GM12872 (cell line): Measurements from ENCODE around the gene PRSS36.

Experiments used
- TF ChIP-seq, protein P1 (sequence below): IDR thresholded peaks from 3 replicates; pipeline ENCODE4 v1.5.1; 2011; ENCODE audit warnings: low read depth, mild to moderate bottlenecking, low read length, moderate library complexity; ENCODE audit not compliant: insufficient read depth

Gene PRSS36

DNA sequence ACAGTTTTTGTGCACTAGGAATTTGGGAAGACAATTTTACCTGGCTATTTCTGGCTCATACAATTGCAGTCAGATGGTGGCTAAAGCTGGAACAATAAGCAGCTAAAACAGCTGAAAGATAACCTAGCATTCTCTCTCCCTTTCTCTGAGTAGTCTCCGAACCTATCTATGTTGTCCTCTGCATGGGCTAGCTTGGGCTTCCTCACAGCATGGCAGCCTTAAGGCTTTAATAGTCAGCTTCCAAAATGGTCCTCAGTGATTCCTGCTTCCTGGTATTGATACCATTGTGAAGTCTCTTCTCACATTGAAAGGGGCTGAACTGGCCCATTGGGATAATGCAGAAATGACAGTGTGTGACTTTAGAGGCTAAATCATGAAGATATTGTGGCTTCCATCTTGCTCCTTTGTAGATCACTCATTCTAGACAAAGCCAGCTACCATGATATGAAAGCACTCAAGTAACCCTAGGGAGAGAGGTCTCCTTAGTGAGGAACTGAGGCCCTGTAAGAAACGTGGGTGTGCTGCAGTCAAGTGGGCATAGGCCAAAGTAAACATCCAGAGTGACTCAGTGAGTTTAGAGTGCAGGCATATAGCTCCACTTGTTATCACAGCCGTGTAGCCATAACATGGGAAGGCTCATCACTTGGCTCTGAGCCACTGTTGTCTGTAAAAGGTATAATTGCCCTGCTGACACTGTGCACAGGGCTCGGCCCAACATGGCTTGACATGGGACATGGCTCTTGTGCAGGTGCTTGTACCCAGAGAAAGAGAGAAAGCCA is 49.8 kb downstream of the PRSS36 start:
- TF ChIP-seq, protein P1, sequence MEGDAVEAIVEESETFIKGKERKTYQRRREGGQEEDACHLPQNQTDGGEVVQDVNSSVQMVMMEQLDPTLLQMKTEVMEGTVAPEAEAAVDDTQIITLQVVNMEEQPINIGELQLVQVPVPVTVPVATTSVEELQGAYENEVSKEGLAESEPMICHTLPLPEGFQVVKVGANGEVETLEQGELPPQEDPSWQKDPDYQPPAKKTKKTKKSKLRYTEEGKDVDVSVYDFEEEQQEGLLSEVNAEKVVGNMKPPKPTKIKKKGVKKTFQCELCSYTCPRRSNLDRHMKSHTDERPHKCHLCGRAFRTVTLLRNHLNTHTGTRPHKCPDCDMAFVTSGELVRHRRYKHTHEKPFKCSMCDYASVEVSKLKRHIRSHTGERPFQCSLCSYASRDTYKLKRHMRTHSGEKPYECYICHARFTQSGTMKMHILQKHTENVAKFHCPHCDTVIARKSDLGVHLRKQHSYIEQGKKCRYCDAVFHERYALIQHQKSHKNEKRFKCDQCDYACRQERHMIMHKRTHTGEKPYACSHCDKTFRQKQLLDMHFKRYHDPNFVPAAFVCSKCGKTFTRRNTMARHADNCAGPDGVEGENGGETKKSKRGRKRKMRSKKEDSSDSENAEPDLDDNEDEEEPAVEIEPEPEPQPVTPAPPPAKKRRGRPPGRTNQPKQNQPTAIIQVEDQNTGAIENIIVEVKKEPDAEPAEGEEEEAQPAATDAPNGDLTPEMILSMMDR: no peak

DNA sequence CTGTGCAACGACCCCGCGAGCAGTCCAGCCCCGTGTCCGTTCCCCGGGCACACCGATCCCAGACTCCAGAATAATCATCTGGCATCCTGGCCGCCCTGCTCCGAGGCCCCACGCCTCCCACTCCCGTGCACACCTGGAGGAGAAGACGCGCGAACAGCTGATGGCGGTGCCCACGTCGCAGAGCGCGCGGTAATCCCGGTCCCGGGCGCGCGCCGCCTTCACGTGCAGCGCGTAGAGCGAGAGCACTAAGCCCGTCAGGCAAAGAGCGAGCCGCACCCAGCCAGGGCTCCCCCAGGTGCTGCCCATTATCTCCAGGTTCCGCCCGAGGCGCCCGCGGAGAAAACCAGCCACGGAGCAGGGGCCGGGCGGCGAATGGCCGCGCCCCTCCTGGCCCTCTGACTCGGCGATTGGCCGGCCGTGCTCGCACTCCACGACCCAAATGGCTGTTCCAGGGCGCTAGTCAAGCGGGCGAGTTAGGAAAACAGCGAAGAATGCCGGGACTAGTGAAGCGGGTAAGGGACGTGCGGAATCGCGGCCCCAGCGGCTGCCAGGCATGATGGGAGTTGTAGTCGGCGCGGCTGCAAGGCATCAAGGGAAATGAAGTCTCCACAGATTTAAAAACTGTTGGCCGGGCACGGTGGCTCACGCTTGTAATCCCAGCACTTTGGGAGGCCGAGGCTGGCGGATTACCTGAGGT is 55.3 kb downstream of the PRSS36 start, which contains the start of gene VKORC1:
VKORC1 (minus strand) TSS at position 374 of the 697 bp plus-strand sequence; CDS start at position 306, 68 bp downstream.
- TF ChIP-seq, protein P1: no peak

DNA sequence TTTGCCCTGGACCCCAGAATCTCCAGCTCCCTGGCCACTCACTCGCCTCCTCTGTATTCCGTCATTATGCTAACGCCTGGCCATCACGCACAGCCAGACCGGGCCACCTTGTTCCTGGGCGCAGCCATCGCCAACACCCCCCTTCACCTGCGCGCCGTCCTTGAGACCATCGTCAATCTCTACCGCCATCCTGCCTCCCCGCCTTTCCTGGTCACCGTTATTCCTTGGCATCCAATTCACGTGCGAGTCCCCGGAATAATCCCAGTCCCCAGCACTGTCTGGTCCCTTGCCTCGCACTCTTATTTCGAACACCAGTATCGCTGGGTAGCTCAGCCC is 55.8 kb downstream of the PRSS36 start:
- TF ChIP-seq, protein P1: no peak

DNA sequence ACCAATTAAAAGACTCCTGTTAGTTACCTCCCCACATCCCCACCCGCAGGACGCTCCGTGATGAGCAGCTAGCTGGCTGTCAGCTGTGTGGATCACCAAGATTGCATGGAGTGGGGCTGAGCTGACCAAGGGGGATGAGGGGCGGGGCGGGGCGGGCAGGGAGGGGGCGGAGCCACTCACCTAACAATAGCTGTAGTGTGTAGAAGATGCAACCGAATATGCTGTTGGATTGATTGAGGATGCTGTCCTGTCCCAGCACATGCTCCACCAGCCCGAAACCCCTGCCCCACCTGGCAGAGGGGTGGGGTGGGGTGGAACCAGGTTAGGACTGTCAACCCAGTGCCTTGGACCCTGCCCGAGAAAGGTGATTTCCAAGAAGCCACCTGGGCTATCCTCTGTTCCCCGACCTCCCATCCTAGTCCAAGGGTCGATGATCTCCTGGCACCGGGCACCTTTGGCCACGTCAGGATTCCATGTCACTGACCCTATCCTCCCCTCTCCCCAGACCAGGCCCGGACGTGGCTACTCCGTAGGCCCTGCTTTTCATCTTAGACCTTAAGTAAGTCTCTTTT is 56.6 kb downstream of the PRSS36 start:
- TF ChIP-seq, protein P1: no peak

DNA sequence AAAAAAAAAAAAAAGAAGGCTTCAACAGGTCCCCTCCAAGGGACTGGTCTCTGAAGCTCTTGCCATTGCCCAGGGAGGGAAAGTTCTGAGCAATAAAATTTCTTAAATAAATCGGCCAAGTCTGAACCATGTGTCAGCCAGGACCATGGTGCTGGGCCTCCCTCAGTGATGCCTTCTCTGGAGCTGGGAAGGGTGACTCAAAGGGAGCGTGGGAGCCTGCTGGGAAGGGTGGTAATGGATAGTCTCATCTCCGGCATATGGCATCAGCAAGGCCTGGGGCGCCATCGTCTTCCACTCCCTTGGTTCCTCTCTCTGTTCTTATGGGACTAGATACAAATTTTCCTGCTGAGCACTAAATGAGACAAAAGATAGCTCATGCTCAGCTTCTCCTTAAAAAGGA is 57.5 kb downstream of the PRSS36 start:
- TF ChIP-seq, protein P1: no peak

DNA sequence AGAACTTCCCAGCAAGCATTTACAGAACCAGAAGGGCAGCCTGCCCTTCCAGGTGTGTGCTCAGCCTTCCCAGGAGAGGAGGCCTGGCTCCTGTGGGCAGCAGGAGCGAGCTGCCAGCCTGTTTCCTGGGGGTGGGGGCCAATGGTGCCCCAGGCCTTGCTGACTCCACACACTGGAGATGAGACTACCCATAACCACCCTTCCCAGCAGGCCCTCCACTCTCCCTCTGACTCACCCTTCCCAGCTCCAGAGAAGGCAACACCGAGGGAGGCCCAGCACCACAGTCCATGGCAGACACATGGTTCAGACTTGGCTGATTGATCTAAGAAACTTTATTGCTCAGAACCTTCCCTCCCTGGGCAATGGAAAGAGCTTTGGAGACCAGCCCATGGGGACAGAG is 59.3 kb downstream of the PRSS36 start:
- TF ChIP-seq, protein P1: no peak

GRCh38 chr16:31089199-31089598 is 60.7 kb downstream of the PRSS36 start:
- TF ChIP-seq, protein P1: no peak
